ENCODE results near the gene PLOD1.
A peak's percentile ranks its signal among the peaks of the same experiment; 100 is the strongest.
"Not testable (repeated sequence)": the region's sequence is repeated elsewhere in the genome, so short reads cannot be mapped to it uniquely, and the experiment has no call there.

Gene PLOD1

DNA sequence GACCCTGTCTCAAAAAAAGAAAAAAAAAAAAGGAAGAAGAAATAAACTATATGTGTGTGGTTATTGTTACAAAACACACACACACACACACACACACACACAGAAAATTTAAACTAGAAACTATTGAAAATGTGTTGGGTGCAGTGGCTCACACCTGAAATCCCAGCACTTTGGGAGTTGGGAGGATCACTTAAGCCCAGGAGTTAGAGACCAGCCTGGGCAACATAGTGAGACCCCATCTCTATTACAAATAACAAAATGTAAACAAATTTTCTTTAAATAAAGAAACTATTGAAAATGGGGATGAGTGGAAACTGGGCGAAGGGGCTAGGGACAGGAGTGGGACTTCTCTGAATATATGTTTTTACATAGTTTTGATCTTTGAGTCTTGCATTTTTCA, 31.3 kb upstream of the PLOD1 start:
- POLR2A ChIA-PET, result no interaction called here
- TF ChIP-seq, protein P1, sequence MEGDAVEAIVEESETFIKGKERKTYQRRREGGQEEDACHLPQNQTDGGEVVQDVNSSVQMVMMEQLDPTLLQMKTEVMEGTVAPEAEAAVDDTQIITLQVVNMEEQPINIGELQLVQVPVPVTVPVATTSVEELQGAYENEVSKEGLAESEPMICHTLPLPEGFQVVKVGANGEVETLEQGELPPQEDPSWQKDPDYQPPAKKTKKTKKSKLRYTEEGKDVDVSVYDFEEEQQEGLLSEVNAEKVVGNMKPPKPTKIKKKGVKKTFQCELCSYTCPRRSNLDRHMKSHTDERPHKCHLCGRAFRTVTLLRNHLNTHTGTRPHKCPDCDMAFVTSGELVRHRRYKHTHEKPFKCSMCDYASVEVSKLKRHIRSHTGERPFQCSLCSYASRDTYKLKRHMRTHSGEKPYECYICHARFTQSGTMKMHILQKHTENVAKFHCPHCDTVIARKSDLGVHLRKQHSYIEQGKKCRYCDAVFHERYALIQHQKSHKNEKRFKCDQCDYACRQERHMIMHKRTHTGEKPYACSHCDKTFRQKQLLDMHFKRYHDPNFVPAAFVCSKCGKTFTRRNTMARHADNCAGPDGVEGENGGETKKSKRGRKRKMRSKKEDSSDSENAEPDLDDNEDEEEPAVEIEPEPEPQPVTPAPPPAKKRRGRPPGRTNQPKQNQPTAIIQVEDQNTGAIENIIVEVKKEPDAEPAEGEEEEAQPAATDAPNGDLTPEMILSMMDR (IDR thresholded peaks at IDR 0.05; ENCODE audit: insufficient read depth, low read length, missing control alignments), result no peak
- H3K4me3 ChIP-seq (ENCODE audit: low read depth, low read length), result no peak overlapping the region
- DNase-seq (ENCODE audit: low read depth, low spot score), result no peak
- CTCF ChIA-PET, result interaction anchor here (2.1 kb wide), 1 partner anchor 11 kb away, joined by 5 read pairs; no protein-coding TSS in a partner anchor

DNA sequence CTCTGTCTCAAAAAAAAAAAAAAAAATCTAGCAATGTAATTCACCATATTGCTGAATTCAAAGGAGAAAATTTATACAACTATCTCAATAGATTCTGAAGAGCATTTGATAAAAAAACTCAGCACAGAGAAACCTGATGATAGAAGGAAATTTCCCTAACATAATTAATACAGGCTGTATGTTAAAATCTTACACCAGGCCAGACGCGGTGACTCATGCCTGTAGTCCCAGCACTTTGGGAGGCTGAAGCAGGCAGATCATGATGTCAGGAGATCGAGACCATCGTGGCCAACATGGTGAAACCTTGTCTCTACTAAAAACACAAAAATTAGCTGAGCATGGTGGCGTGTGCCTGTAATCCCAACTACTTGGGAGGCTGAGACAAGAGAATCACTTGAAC, 30.4 kb upstream of the PLOD1 start:
- DNase-seq (ENCODE audit: low read depth, low spot score); H3K4me3 ChIP-seq (ENCODE audit: low read depth, low read length); POLR2A ChIA-PET: not testable (repeated sequence)
- CTCF ChIA-PET, result interaction anchor here (2.1 kb wide), 1 partner anchor 12 kb away, joined by 5 read pairs; no protein-coding TSS in a partner anchor

DNA sequence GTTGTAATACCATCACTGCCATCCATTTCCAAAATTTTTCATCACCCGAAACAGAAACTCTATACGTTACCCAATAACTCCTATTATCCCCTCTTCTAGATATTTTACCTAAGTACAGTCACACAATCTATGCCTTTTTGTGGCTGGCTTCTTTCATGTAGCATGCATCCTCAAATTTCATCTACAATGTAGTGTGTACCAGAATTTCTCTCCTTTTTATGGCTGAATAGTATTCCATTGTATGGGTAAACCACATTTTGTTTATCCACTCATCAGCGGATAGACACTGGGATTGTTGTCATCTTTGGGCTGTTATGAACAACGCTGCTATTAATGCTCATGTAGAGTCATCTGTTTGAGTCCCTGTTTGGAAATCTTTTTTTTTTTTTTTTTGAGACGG, 29.5 kb upstream of the PLOD1 start:
- POLR2A ChIA-PET, result no interaction called here
- CTCF ChIA-PET, result interaction anchor here (0.9 to 2.1 kb wide), 2 partner anchors 12 to 67 kb away, joined by 3 to 5 read pairs; no protein-coding TSS in a partner anchor
- TF ChIP-seq, protein P1 (IDR thresholded peaks at IDR 0.05; ENCODE audit: insufficient read depth, low read length, missing control alignments), result no peak
- no peak overlapping the region for H3K4me3 ChIP-seq (ENCODE audit: low read depth, low read length)
- no peak for DNase-seq (ENCODE audit: low read depth, low spot score)

DNA sequence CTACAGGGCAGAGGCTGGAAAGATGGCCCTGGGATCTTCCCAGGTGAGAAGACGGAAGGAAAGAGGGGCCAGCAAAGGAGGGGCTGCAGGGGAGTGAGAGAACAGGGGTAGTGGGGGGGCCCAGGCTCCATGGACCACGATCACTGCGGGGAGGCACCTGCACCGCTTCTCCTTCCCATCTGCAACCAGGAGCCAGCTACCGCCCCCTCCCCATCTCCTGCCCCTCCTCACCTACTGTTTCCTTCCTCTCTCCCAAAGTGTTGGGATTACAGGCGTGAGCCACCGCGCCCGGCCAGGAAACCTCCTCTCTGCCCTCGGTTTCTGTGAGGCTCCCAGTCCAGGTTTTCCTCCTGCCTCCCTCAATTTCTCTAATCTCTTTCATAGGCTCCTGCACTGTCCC, 27.6 kb upstream of the PLOD1 start:
- no peak for DNase-seq (ENCODE audit: low read depth, low spot score)
- CTCF ChIA-PET, result interaction anchor here (2.0 to 2.3 kb wide), 2 partner anchors 12 to 15 kb away, joined by 11 to 13 read pairs; no protein-coding TSS in a partner anchor
- POLR2A ChIA-PET, result no interaction called here
- H3K4me3 ChIP-seq (ENCODE audit: low read depth, low read length), result no peak overlapping the region
- TF ChIP-seq, protein P1 (IDR thresholded peaks at IDR 0.05; ENCODE audit: insufficient read depth, low read length, missing control alignments), result no peak

DNA sequence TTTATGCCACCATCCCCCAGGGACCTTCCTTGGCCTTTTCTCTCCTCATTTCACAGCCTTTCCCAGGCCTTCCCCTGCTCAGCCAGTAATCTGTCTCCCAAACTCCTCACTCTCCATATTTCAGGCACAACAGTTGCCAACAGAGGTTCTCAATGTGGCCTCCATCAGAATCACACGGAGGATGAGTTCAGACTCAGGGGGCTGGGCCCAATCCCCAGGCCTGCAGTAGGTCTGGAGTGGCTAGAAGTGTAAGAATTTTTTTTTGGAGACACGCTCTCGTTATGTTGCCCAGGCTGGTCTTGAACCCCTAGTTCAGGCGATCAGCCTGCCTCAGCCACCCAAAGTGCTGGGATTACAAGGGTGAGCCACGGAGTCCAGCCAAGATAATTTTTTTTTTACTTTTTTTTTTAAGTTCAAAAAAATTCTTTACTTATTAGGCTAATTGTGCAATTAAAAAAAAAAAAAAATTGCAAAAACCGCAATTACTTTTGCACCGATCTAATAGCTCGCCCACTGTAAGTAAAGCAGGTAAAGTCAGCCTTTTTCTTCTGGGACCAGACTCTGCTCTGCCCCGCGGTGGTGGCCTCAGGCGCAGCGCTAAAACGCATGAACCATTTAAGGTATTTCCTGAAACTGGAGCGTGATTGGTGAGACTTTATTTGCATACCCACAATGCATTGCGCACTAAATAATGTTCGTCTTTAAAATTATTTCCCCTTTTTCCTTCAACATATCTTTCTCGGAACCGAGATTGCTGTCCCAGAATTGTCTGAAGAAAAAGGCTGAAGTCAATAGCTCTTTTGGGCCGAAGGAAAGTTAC, 27.0 kb upstream of the PLOD1 start:
- CTCF ChIA-PET, result interaction anchor here (0.6 to 2.3 kb wide), 12 partner anchors 9 to 98 kb away, joined by 3 to 13 read pairs (median 4); no protein-coding TSS in a partner anchor
- DNase-seq (ENCODE audit: low read depth, low spot score), result no peak
- POLR2A ChIA-PET, result interaction anchor here (0.6 to 4.3 kb wide), 31 partner anchors 8 to 271 kb away, joined by 3 to 78 read pairs (median 6); partner anchors contain the start of genes AGTRAP, CLCN6, KIAA2013 and MFN2
- no peak overlapping the region; the same call in 1 of the 2 replicates for H3K4me3 ChIP-seq (ENCODE audit: low read depth, low read length)
- TF ChIP-seq, protein P1 (IDR thresholded peaks at IDR 0.05; ENCODE audit: insufficient read depth, low read length, missing control alignments), result peak; percentile 74

DNA sequence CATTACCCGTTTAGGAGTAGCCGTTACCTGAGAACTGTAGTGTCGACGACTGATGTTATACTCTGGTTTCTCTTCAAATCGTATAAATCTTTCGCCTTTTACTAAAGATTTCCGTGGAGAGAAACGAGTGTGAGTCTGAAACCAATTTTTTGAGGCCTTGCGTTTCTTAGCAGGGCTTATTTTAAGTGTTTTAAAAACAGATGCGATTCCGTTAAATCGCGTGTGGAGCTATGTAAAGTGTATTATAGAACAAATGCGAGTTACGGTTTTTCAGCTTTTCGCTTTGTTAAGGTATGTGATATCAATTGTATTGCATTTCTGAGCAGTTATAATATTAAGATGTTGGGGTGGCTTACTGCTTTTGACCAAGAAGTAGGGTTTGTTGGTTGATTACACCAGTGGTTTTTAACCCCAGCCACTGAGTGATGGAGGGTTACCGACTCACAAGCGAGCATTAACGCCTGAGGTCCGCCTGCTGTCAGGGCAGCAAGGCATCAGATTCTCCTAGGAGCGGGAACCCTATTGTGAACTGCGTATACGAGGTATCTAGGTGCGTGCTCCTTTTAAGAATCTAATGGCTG, 26.3 kb upstream of the PLOD1 start:
- TF ChIP-seq, protein P1 (IDR thresholded peaks at IDR 0.05; ENCODE audit: insufficient read depth, low read length, missing control alignments), result no peak
- DNase-seq (ENCODE audit: low read depth, low spot score), result peak; percentile 97
- CTCF ChIA-PET, result interaction anchor here (0.6 to 2.3 kb wide), 12 partner anchors 9 to 98 kb away, joined by 3 to 13 read pairs (median 4); no protein-coding TSS in a partner anchor
- peak overlapping the region; percentile 62 for H3K4me3 ChIP-seq (ENCODE audit: low read depth, low read length)
- POLR2A ChIA-PET, result interaction anchor here (0.6 to 4.3 kb wide), 44 partner anchors 9 to 871 kb away, joined by 3 to 78 read pairs (median 5); partner anchors contain the start of genes AGTRAP, CLCN6, KIAA2013 and MFN2

DNA sequence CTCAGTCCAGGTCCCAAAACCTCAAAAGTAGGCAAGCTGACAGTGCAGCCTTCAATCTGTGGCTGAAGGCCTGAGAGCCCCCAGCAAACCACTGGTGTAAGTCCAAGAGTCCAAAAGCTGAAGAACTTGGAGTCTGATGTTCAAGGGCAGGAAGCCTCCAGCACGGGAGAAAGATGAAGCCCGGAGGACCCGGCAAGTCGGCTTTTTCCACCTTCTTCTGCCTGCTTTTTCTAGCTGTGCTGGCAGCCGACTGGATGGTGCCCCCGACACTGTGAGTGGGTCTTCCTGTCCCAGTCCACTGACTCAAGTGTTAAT, 23.6 kb upstream of the PLOD1 start:
- CTCF ChIA-PET; H3K4me3 ChIP-seq (ENCODE audit: low read depth, low read length); DNase-seq (ENCODE audit: low read depth, low spot score): not testable (repeated sequence)
- POLR2A ChIA-PET, result interaction anchor here (1.1 to 4.3 kb wide), 4 partner anchors 9 to 64 kb away, joined by 6 to 78 read pairs (median 38); partner anchors contain the start of gene KIAA2013
